HCT116 (cell line): ENCODE measurements around the gene TRAK1.

Source experiments
- CEBPB ChIP-seq: IDR thresholded peaks from 2 replicates; pipeline ENCODE4 v1.6.1; 2012; ENCODE audit warnings: low read depth
- CTCF ChIP-seq, 3 experiments: fragments of 200-600 bp in 1 of 3; sonication (generic) in 1 of 3; IDR thresholded peaks in 2 of 3; conservative IDR thresholded peaks in 1 of 3; 2 replicates each; pipeline ENCODE4 v1.5.1; 2012 to 2017; ENCODE audit warnings: low read depth in 2 of 3, low read length in 2 of 3, antibody characterized with exemption in 1 of 3, borderline replicate concordance in 1 of 3, control low read depth in 1 of 3, mild to moderate bottlenecking in 1 of 3, mixed read lengths in 1 of 3, mixed run types in 1 of 3, moderate library complexity in 1 of 3; ENCODE audit not compliant: insufficient read depth in 1 of 3
- ELF1 ChIP-seq: IDR thresholded peaks from 2 replicates; pipeline ENCODE4 v1.6.1; 2012; ENCODE audit warnings: low read depth, borderline replicate concordance
- EZH2 ChIP-seq: fragments of 200-600 bp; sonication (generic); IDR thresholded peaks from 2 replicates; pipeline ENCODE4 v1.6.1; 2017; ENCODE audit warnings: antibody characterized with exemption, mixed run types
- EZH2phosphoT487 ChIP-seq: fragments of 200-600 bp; IDR thresholded peaks from 2 replicates; pipeline ENCODE4 v1.6.1; 2018; ENCODE audit warnings: antibody characterized with exemption, borderline replicate concordance
- FOSL1 ChIP-seq: IDR thresholded peaks from 2 replicates; pipeline ENCODE4 v1.6.1; 2012; ENCODE audit warnings: low read depth
- JUND ChIP-seq: IDR thresholded peaks from 2 replicates; pipeline ENCODE4 v1.6.1; 2012
- POLR2A ChIP-seq: IDR thresholded peaks from 2 replicates; pipeline ENCODE4 v1.7.0; 2011; ENCODE audit warnings: borderline replicate concordance; ENCODE audit not compliant: insufficient read depth, insufficient read length; ENCODE audit errors: extremely low read depth
- POLR2AphosphoS5 ChIP-seq: IDR thresholded peaks from 2 replicates; pipeline ENCODE4 v1.6.1; 2011; ENCODE audit warnings: mild to moderate bottlenecking, low read depth, low read length, moderate library complexity
- RAD21 ChIP-seq: IDR thresholded peaks from 2 replicates; pipeline ENCODE4 v1.6.1; 2012; ENCODE audit warnings: low read depth, mild to moderate bottlenecking
- SIN3A ChIP-seq: IDR thresholded peaks from 2 replicates; pipeline ENCODE4 v1.6.1; 2012; ENCODE audit warnings: low read depth
- SRF ChIP-seq: IDR thresholded peaks from 2 replicates; pipeline ENCODE4 v1.6.1; 2012; ENCODE audit warnings: low read depth
- YY1 ChIP-seq: IDR thresholded peaks from 2 replicates; pipeline ENCODE4 v1.6.1; 2011; ENCODE audit warnings: low read length, low read depth, moderate library complexity, mild to moderate bottlenecking; ENCODE audit not compliant: insufficient replicate concordance; ENCODE audit errors: extremely low read depth
- ZNF274 ChIP-seq: fragments of 200-500 bp; sonication (Bioruptor generic); IDR thresholded peaks from 2 replicates; pipeline ENCODE4 v1.6.1; 2014; ENCODE audit warnings: mild to moderate bottlenecking, low read depth, low read length, inconsistent platforms

DNA sequence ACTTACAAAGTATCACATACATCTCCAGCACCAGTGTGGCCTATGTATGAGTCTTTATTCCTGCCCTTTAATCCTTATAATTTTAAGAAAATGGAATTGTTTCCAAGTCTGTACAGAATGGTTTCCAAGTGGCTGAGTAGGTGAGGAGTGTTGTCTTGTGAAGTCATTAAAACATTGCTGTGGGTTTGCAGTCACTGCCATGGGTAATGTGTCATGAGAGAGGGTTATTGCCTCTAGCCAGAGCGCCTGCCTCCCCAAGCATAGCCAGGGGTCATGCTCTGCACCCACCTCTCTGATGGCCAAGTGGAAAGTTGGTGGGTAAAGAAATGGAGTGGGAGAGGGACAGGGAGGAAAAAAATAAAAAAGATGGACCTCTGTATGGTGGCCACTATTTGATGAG lies 25.3 kb downstream of the TRAK1 start:
- no peak for TF ChIP-seq EZH2phosphoT487
- no peak for TF ChIP-seq CTCF (IDR thresholded peaks at IDR 0.05 in 2 of 3, conservative IDR thresholded peaks at IDR 0.05 in 1 of 3; ENCODE audit: borderline replicate concordance in 1 of 3, insufficient read depth in 1 of 3, low read depth in 2 of 3, low read length in 2 of 3)
- TF ChIP-seq POLR2A, result no peak
- TF ChIP-seq FOSL1, result no peak
- TF ChIP-seq ZNF274, result no peak
- no peak for TF ChIP-seq CEBPB
- no peak for TF ChIP-seq ELF1
- no peak for TF ChIP-seq EZH2
- TF ChIP-seq SIN3A, result no peak
- TF ChIP-seq SRF, result no peak
- TF ChIP-seq YY1, result no peak
- no peak for TF ChIP-seq RAD21
- no peak for TF ChIP-seq JUND
- no peak for TF ChIP-seq POLR2AphosphoS5
